ACC112 (cell line): ENCODE results near the gene DDN.

Experiments used
- H2AFZ ChIP-seq: fragments of 200-600 bp; sonication (generic); one replicate; pipeline ENCODE4 v1.6.0; 2017; ENCODE audit warnings: antibody characterized with exemption, low read length; ENCODE audit not compliant: unreplicated experiment
- H3K27ac ChIP-seq: fragments of 200-600 bp; sonication (generic); 2 replicates; pipeline ENCODE4 v1.5.1; 2014; ENCODE audit warnings: low read depth, mild to moderate bottlenecking, antibody characterized with exemption, low read length, moderate library complexity
- H3K27me3 ChIP-seq: fragments of 200-600 bp; sonication (generic); 2 replicates; pipeline ENCODE4 v1.6.1; 2014; ENCODE audit warnings: mild to moderate bottlenecking, antibody characterized with exemption, low read length, moderate library complexity, mixed read lengths; ENCODE audit not compliant: insufficient read depth
- H3K36me3 ChIP-seq: fragments of 200-600 bp; sonication (generic); 2 replicates; pipeline ENCODE4 v1.6.1; 2016; ENCODE audit warnings: mild to moderate bottlenecking, antibody characterized with exemption, low read length, moderate library complexity, mixed read lengths; ENCODE audit not compliant: insufficient read depth
- H3K4me1 ChIP-seq: fragments of 200-600 bp; sonication (generic); one replicate; pipeline ENCODE4 v1.6.1; 2016; ENCODE audit warnings: low read length, mixed read lengths; ENCODE audit not compliant: insufficient read depth, unreplicated experiment, control insufficient read depth
- H3K4me3 ChIP-seq: fragments of 200-600 bp; sonication (generic); 2 replicates; pipeline ENCODE4 v1.5.1; 2014; ENCODE audit warnings: mild to moderate bottlenecking, low read depth, low read length
- H3K79me2 ChIP-seq: fragments of 200-600 bp; sonication (generic); one replicate; pipeline ENCODE4 v1.6.0; 2016; ENCODE audit warnings: low read length; ENCODE audit not compliant: control insufficient read depth, unreplicated experiment, insufficient read depth

Gene DDN

DNA sequence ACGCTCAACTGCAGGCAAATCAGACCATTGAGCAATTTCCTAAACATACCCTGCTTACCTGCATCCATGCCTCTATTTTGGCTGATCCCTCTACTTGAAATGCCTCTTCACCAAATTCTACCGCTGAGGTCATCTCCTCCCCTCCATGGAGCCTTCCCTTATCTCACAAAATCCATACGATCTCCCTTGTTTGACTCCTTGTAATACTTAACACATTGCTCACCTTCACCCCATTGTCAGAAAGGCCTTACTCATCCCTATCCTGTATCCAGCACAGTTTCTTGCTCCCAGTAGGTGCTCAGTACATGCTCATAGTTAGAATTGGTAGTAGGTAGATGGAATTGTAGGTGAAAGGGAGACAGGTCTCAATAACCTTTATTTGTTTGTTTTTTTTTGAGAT lies 5.4 kb downstream of the DDN start:
- Histone ChIP-seq H3K79me2 (no peaks in the 10 kb centered on the region), H2AFZ (no peak overlapping the region), H3K4me3 (no peak overlapping the region), H3K27ac (no peak overlapping the region), H3K4me1 (no peaks in the 10 kb centered on the region), H3K27me3 (peaks cover 42% of the 10 kb centered on the region), H3K36me3 (no peaks in the 10 kb centered on the region)

- no peaks in the 10 kb centered on the region for H3K36me3 ChIP-seq
- H3K79me2 ChIP-seq = no peaks in the 10 kb centered on the region
- H3K4me1 ChIP-seq = no peaks in the 10 kb centered on the region
- H2AFZ ChIP-seq = no peak overlapping the region
- no peak overlapping the region for H3K4me3 ChIP-seq
- H3K27me3 ChIP-seq = peaks cover 51% of the 10 kb centered on the region
- H3K27ac ChIP-seq = no peak overlapping the region
Observed at GRCh38 chr12:48991247-48992050, 7.7 kb downstream of the DDN start.

DNA sequence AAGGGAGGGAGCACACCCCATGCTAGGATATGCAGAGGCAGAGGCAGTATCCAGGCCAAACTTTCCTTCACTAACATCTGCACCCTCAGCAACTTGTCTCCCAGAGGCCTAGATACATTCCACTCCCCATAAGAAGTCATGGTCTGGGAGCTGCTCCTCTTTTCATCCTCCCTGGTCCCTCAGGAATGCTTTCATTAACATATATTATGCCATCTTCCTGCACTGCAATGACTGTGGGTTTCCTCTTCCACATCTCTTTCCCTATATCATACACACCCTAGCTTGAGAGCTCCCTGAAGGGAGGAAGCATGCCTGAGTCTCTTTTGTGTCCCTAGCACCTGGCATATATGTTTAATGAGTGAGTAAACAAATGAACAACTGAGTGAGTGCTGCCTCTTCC lies 8.6 kb downstream of the DDN start:
- Histone ChIP-seq H3K4me3 (no peak overlapping the region), H3K36me3 (no peaks in the 10 kb centered on the region), H2AFZ (no peak overlapping the region), H3K79me2 (no peaks in the 10 kb centered on the region), H3K27me3 (peaks cover 59% of the 10 kb centered on the region), H3K4me1 (no peaks in the 10 kb centered on the region), H3K27ac (no peak overlapping the region)

DNA sequence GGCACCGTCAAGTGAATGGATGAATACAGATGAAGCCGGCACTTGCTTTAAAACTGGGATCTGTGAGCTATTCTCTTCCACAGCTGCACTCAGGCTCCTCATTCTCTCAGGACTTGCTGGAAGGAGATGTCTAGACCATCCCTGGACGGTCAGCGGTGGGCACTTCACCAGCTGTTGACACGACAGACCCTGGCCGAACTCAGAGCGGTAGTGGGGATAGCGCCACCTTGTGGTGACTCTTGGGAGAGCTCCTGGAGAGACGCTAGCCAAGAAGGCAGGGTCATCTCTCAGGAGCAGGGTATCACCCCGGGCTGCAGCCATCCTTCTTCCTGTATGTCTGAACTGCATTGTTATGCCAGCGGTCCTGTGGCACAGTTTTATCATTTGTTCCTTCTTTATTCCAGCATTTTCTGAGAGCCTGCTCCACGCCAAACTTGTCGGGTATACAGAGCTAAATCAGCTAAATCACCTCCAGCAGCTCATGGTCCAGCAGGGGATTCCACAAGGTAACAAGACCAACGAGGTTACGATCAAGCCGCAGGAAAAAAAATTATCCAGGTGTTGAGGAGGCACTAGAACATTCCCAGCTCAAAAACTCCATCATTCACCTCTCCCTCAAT lies 11.0 kb downstream of the DDN start:
- Histone ChIP-seq H2AFZ (no peak overlapping the region), H3K36me3 (no peaks in the 10 kb centered on the region), H3K4me1 (no peaks in the 10 kb centered on the region), H3K27ac (no peak overlapping the region), H3K27me3 (peaks cover 64% of the 10 kb centered on the region), H3K79me2 (no peaks in the 10 kb centered on the region), H3K4me3 (no peak overlapping the region)

DNA sequence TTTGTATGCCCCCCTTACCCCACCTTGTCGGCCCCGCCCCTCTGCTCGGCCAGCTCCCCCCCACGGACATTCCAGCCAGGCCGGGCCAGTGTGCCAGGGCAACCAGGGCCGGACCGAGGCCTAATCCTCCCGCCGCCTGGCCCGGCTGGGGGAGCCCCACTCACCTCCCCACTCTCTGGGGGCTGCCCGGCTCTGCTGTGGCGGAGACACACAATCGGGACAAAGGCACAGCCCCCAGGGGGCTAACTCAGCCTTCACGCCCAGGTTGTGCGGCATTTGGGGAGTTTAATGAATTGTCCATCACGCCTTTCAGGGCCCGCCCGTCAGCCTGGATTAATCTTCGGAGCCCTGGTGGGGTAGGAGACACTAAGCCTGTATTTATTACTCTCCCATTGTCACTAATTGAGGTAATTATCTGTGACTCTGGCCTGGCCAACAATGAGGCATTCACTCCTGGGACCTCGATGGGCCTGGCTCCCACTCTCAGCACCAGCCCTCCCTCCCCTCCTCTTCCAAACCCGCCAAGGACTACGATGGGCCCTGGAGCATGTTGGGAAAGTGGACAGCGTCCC lies 12.4 kb downstream of the DDN start:
- H3K36me3 ChIP-seq = no peaks in the 10 kb centered on the region
- no peaks in the 10 kb centered on the region for H3K79me2 ChIP-seq
- peaks cover 72% of the 10 kb centered on the region for H3K27me3 ChIP-seq
- H2AFZ ChIP-seq = no peak overlapping the region
- H3K27ac ChIP-seq = no peak overlapping the region
- H3K4me3 ChIP-seq = no peak overlapping the region
- no peaks in the 10 kb centered on the region for H3K4me1 ChIP-seq

- Histone ChIP-seq H3K36me3 (no peaks in the 10 kb centered on the region), H3K27me3 (peaks cover 81% of the 10 kb centered on the region), H3K4me3 (no peak overlapping the region), H3K79me2 (no peaks in the 10 kb centered on the region), H3K4me1 (peaks cover 5% of the 10 kb centered on the region), H3K27ac (no peak overlapping the region), H2AFZ (no peak overlapping the region)
Observed at GRCh38 chr12:48985901-48986300, 13.3 kb downstream of the DDN start.

DNA sequence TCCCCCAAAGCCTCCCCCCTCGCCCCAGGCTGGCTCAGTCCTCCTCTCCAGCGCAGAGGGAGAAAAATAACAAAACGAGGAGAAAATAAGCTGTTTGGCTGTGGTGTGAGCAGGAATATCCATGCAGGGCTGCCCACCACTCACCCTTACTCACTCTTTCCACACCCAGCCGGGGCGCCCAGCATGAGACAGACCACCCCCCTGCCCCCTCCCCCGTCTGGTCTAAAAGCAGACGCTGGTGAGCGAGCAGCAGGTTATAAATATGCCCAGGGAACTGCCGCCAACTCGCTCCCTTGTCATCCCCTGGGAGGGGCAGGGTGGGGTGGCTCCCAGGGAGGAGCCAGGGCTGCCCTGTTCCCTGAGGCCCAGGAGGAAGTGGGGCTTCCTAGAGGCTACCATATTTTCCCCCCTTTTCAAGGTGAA lies 13.7 kb downstream of the DDN start:
- no peak overlapping the region for H2AFZ ChIP-seq

GRCh38 chr12:48982397-48983080 lies 16.6 kb downstream of the DDN start:
- no peaks in the 10 kb centered on the region for H3K79me2 ChIP-seq
- no peaks in the 10 kb centered on the region for H3K36me3 ChIP-seq
- no peak overlapping the region for H3K4me3 ChIP-seq
- H3K27me3 ChIP-seq = peaks cover 95% of the 10 kb centered on the region
- peaks cover 31% of the 10 kb centered on the region for H3K4me1 ChIP-seq
- H2AFZ ChIP-seq = no peak overlapping the region
- no peak overlapping the region for H3K27ac ChIP-seq

More for the DNA sequence above, 13.7 kb downstream of the DDN start:
- Histone ChIP-seq H3K4me1 (peaks cover 8% of the 10 kb centered on the region), H3K79me2 (no peaks in the 10 kb centered on the region), H3K36me3 (no peaks in the 10 kb centered on the region), H3K4me3 (no peak overlapping the region), H3K27ac (no peak overlapping the region), H3K27me3 (peaks cover 85% of the 10 kb centered on the region)

- no peak overlapping the region for H2AFZ ChIP-seq
- H3K27me3 ChIP-seq = peaks cover 93% of the 10 kb centered on the region
- H3K27ac ChIP-seq = no peak overlapping the region
- no peak overlapping the region for H3K4me3 ChIP-seq
- peaks cover 32% of the 10 kb centered on the region for H3K4me1 ChIP-seq
- no peaks in the 10 kb centered on the region for H3K36me3 ChIP-seq
- no peaks in the 10 kb centered on the region for H3K79me2 ChIP-seq
Observed at GRCh38 chr12:48981757-48982157, 17.4 kb downstream of the DDN start.

DNA sequence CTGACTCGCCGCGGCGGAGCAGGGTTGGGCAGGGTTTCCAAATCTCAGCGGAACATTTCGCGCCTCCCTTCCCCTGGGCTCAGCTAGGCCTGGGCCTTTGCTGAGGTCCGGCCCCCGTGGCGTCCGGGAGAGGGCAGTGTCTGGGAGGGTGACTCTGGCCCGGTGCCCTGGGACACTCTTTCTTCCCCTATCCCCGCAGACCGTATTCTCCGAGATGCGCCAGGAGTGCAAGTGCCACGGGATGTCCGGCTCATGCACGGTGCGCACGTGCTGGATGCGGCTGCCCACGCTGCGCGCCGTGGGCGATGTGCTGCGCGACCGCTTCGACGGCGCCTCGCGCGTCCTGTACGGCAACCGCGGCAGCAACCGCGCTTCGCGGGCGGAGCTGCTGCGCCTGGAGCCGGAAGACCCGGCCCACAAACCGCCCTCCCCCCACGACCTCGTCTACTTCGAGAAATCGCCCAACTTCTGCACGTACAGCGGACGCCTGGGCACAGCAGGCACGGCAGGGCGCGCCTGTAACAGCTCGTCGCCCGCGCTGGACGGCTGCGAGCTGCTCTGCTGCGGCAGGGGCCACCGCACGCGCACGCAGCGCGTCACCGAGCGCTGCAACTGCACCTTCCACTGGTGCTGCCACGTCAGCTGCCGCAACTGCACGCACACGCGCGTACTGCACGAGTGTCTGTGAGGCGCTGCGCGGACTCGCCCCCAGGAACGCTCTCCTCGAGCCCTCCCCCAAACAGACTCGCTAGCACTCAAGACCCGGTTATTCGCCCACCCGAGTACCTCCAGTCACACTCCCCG lies 18.0 kb downstream of the DDN start:
- H3K27me3 ChIP-seq = peaks cover 88% of the 10 kb centered on the region
- peak overlapping the region; percentile 53 for H3K4me3 ChIP-seq
- H3K4me1 ChIP-seq = peaks cover 32% of the 10 kb centered on the region
- H2AFZ ChIP-seq = no peak overlapping the region
- H3K79me2 ChIP-seq = no peaks in the 10 kb centered on the region
- H3K27ac ChIP-seq = no peak overlapping the region
- no peaks in the 10 kb centered on the region for H3K36me3 ChIP-seq
